ENCODE measurements around the gene MYADM. TPM values are rescaled to one million over a fixed set of nuclear protein-coding genes. Genes with fewer than 3 reads are reported as not detected.

Gene MYADM
- total and polyA plus RNA-seq, 2 of the 13 experiments (the other 11 are each of a cell fraction or from before 2014, with no cell fraction given): 19.9 to 38.1 TPM

DNA sequence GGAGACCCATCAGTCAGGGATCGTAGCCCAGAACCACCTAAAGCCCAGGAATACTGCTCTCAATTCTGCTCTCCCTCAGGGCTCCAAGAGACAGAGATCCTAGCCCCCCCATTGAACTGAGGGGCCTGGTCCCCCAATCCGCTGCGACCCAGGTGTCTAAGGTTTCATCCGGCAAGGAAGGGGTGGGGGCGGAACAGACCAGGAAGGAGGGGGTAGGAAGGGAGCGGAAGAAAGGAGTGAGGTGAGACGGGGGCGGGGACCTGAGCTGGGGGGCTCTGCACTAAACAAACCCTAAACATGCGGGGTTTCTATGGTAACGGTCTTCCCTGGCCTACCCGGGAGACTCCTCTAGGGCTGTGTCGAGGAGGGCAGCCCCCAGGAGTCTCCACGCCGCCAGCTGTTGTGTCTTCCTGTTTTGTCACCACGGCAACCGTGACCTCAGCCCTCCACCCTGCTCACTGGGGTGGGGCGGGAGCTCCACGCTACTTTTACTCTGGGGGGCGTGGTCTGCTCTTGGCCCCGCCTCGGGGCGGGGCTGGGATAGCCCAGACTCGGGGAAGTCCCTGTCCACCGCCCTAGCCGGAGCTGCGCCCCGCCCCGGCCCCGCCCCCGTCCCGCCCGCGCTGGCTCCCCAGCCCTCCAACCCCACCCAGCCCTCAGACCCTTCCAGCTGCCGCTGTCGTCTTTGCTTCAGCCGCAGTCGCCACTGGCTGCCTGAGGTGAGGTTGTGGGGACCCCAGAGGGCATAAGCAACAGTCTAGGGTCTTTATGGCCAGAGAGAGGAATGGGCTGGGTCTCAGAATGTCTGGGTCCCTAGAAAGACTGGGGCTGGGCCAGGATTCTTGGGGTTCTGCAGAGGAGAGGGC lies at the start of gene MYADM (continued):
- TF ChIP-seq, protein P1, sequence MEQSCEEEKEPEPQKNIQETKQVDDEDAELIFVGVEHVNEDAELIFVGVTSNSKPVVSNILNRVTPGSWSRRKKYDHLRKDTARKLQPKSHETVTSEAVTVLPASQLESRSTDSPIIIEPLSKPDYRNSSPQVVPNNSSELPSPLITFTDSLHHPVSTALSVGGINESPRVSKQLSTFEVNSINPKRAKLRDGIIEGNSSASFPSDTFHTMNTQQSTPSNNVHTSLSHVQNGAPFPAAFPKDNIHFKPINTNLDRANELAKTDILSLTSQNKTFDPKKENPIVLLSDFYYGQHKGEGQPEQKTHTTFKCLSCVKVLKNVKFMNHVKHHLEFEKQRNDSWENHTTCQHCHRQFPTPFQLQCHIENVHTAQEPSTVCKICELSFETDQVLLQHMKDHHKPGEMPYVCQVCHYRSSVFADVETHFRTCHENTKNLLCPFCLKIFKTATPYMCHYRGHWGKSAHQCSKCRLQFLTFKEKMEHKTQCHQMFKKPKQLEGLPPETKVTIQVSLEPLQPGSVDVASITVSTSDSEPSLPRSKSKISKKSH (CRISPR knock-in tag; IDR thresholded peaks at IDR 0.05; ENCODE audit: borderline replicate concordance): no peak
- TF ChIP-seq GABPA (IDR thresholded peaks at IDR 0.05; ENCODE audit: low read depth, low read length): 0 out of 2 replicates have a peak, but pooled peaks have one; percentile 25
- TF ChIP-seq GABPA (CRISPR knock-in tag; IDR thresholded peaks at IDR 0.05; ENCODE audit: low read depth): peak; percentile 80
- no peak for TF ChIP-seq ZFP36L1 (CRISPR knock-in tag; IDR thresholded peaks at IDR 0.05)
- TF ChIP-seq PPARG (CRISPR knock-in tag; conservative IDR thresholded peaks at IDR 0.05): 0 out of 2 replicates have a peak, but pooled peaks have one; percentile 16
- TF ChIP-seq, protein P2, sequence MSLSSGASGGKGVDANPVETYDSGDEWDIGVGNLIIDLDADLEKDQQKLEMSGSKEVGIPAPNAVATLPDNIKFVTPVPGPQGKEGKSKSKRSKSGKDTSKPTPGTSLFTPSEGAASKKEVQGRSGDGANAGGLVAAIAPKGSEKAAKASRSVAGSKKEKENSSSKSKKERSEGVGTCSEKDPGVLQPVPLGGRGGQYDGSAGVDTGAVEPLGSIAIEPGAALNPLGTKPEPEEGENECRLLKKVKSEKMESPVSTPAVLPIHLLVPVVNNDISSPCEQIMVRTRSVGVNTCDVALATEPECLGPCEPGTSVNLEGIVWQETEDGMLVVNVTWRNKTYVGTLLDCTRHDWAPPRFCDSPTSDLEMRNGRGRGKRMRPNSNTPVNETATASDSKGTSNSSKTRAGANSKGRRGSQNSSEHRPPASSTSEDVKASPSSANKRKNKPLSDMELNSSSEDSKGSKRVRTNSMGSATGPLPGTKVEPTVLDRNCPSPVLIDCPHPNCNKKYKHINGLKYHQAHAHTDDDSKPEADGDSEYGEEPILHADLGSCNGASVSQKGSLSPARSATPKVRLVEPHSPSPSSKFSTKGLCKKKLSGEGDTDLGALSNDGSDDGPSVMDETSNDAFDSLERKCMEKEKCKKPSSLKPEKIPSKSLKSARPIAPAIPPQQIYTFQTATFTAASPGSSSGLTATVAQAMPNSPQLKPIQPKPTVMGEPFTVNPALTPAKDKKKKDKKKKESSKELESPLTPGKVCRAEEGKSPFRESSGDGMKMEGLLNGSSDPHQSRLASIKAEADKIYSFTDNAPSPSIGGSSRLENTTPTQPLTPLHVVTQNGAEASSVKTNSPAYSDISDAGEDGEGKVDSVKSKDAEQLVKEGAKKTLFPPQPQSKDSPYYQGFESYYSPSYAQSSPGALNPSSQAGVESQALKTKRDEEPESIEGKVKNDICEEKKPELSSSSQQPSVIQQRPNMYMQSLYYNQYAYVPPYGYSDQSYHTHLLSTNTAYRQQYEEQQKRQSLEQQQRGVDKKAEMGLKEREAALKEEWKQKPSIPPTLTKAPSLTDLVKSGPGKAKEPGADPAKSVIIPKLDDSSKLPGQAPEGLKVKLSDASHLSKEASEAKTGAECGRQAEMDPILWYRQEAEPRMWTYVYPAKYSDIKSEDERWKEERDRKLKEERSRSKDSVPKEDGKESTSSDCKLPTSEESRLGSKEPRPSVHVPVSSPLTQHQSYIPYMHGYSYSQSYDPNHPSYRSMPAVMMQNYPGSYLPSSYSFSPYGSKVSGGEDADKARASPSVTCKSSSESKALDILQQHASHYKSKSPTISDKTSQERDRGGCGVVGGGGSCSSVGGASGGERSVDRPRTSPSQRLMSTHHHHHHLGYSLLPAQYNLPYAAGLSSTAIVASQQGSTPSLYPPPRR (CRISPR knock-in tag; IDR thresholded peaks at IDR 0.05; ENCODE audit: borderline replicate concordance): peak; percentile 70; the same call in 1 of the 2 replicates
- TF ChIP-seq, protein P3, sequence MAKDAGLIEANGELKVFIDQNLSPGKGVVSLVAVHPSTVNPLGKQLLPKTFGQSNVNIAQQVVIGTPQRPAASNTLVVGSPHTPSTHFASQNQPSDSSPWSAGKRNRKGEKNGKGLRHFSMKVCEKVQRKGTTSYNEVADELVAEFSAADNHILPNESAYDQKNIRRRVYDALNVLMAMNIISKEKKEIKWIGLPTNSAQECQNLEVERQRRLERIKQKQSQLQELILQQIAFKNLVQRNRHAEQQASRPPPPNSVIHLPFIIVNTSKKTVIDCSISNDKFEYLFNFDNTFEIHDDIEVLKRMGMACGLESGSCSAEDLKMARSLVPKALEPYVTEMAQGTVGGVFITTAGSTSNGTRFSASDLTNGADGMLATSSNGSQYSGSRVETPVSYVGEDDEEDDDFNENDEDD (CRISPR knock-in tag; IDR thresholded peaks at IDR 0.05; ENCODE audit: borderline replicate concordance): no peak
- no peak for TF ChIP-seq ZNF256 (CRISPR knock-in tag; conservative IDR thresholded peaks at IDR 0.05)
- no peak for TF ChIP-seq ATM (IDR thresholded peaks at IDR 0.05; ENCODE audit: borderline replicate concordance)
- peak; percentile 38; the same call in 1 of the 2 replicates for TF ChIP-seq ISL2 (CRISPR knock-in tag; IDR thresholded peaks at IDR 0.05)
- TF ChIP-seq TRIM24 (CRISPR knock-in tag; IDR thresholded peaks at IDR 0.05): no peak
- TF ChIP-seq, protein P4, sequence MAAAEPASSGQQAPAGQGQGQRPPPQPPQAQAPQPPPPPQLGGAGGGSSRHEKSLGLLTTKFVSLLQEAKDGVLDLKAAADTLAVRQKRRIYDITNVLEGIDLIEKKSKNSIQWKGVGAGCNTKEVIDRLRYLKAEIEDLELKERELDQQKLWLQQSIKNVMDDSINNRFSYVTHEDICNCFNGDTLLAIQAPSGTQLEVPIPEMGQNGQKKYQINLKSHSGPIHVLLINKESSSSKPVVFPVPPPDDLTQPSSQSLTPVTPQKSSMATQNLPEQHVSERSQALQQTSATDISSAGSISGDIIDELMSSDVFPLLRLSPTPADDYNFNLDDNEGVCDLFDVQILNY (CRISPR knock-in tag; conservative IDR thresholded peaks at IDR 0.05): no peak
- TF ChIP-seq ZFYVE20 (CRISPR knock-in tag; IDR thresholded peaks at IDR 0.05; ENCODE audit: borderline replicate concordance, low read depth): no peak
- TF ChIP-seq U2AF1 (optimal IDR thresholded peaks at IDR 0.05; ENCODE audit: low read depth, low read length): no peak
- TF ChIP-seq ZBTB7A (CRISPR knock-in tag; IDR thresholded peaks at IDR 0.05): no peak
- TF ChIP-seq ZNF354B (CRISPR knock-in tag; IDR thresholded peaks at IDR 0.05): no peak
- peak; percentile 39; the same call in 1 of the 2 replicates for TF ChIP-seq PITX1 (CRISPR knock-in tag; IDR thresholded peaks at IDR 0.05)
- TF ChIP-seq CHD4 (IDR thresholded peaks at IDR 0.05; ENCODE audit: borderline replicate concordance, low read length): no peak
- no peak; the same call in 1 of the 2 replicates for TF ChIP-seq MTA1 (CRISPR knock-in tag; IDR thresholded peaks at IDR 0.05; ENCODE audit: borderline replicate concordance)
- peak; percentile 48; the same call in 1 of the 2 replicates for TF ChIP-seq KAT8 (CRISPR knock-in tag; IDR thresholded peaks at IDR 0.05)
- peak; percentile 86 for TF ChIP-seq TAF1 (CRISPR knock-in tag; IDR thresholded peaks at IDR 0.05)
- no peak for TF ChIP-seq ZNF33B (CRISPR knock-in tag; IDR thresholded peaks at IDR 0.05)

Data from HepG2 (cell line).